Activated CD4-positive, alpha-beta T cell treated with anti-CD3 and anti-CD28 coated beads, Interleukin-2, amount 50 U/mL, for 1 hour (primary cell): ENCODE measurements around the gene TTC28.
"Not testable (repeated sequence)": the region's sequence is repeated elsewhere in the genome, so short reads cannot be mapped to it uniquely, and the experiment has no call there.

Source experiments
- DNase-seq: peaks from one replicate; pipeline ENCODE4 v3.0.0-alpha.2; 2020

Gene TTC28

DNA sequence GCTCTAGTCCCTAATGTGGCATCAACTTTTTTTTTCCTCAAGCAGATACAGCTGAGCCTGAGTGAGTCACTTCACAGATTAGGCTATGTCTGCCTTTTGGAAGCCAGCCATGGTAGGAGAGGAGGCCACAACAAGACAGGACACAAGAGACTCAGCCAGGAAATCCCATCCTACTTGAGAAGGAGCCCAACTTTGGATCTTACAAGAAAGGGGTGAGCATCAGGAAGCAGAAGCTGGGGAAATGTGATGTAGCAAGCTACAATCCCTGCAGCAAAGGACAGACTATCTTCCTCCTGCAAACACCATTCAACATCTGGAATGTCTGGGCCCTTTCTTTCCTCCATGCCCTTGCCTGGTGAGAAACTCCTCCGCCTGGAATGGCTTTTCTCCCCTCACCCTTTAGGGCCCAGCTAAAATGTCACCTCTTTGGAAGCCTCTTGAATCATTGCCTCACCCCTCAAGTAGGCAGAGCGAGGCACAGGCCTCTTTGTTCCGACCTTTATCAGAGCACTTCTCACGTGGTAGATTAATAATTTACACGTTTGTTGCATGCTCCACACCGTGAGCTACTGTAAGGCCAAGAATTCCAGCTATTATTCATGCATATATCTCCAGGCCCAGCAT, 604.2 kb downstream of the TTC28 start:
- DNase-seq: no peak

DNA sequence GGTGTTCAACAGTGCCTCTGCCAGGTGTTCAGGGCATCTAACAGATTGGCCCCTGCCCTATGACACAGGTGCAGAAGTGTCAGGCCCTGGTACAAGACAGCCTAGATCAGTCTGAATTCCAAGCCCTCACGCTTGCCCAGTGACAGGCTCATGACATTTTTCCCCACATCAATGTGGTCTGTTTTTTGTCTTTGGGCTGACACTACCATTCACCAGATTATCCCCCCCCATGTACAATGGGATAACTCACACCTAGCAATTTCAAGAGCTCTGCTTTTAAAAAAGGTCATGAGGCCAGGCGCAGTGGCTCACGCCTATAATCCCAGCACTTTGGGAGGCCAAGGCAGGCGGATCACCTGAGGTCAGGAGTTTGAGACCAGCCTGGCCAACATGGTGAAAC, 605.1 kb downstream of the TTC28 start:
- no peak for DNase-seq

DNA sequence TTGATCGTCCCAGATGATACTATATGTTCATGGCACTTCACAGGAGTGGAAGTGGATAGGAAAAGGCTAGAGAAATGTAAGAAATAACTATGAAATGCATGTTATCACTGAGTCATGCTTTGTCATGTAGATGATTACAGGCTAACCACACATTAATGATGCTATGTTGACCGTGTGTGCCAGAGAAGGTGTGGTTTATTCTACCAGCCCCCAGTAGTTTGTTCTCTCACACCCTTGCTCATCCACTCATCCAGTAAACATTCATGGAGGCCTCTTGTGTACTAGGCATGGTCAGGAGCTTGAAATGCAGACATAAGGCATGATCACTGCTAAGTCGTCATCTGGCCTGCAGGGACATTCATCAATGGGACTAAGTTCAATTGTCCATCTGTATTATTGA, 607.6 kb downstream of the TTC28 start:
- DNase-seq: no peak

- DNase-seq: no peak
These were observed 610.8 kb downstream of the TTC28 start for GRCh38 chr22:28068826-28069225.

- DNase-seq: no peak
These were observed 614.7 kb downstream of the TTC28 start for GRCh38 chr22:28064920-28065319.

DNA sequence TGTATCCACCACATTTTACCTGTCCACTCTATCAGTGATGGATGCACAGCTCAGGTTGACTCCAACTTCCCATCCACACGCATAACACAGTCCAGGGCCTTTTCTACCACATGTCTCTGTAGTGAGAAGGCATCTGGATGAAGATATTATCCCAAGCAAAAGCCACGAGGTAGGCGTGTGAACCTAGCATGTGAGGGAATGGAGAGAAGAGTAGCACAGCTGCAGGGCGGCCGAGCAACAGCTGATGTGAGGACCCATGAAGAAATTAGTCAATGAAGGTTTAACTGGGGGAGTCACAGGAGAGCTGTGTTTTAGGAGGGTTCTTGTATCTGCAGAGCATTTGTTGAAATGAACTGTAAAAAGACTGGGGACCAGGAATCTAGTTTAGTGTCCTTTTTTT, 616.0 kb downstream of the TTC28 start:
- no peak for DNase-seq

DNA sequence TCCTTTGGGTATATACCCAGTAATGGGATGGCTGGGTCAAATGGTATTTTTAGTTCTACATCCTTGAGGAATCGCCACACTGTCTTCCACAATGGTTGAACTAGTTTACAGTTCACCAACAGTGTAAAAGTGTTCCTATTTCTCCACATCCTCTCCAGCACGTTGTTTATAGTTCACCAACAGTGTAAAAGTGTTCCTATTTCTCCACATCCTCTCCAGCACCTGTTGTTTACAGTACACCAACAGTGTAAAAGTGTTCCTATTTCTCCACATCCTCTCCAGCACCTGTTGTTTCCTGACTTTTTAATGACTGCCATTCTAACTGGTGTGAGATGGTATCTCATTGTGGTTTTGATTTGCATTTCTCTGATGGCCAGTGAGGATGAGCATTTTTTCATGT, 619.0 kb downstream of the TTC28 start:
- not testable (repeated sequence) for DNase-seq

GRCh38 chr22:28058036-28058435, 621.6 kb downstream of the TTC28 start:
- no peak for DNase-seq

- no peak for DNase-seq
These were observed 624.8 kb downstream of the TTC28 start for GRCh38 chr22:28054819-28055208.

DNA sequence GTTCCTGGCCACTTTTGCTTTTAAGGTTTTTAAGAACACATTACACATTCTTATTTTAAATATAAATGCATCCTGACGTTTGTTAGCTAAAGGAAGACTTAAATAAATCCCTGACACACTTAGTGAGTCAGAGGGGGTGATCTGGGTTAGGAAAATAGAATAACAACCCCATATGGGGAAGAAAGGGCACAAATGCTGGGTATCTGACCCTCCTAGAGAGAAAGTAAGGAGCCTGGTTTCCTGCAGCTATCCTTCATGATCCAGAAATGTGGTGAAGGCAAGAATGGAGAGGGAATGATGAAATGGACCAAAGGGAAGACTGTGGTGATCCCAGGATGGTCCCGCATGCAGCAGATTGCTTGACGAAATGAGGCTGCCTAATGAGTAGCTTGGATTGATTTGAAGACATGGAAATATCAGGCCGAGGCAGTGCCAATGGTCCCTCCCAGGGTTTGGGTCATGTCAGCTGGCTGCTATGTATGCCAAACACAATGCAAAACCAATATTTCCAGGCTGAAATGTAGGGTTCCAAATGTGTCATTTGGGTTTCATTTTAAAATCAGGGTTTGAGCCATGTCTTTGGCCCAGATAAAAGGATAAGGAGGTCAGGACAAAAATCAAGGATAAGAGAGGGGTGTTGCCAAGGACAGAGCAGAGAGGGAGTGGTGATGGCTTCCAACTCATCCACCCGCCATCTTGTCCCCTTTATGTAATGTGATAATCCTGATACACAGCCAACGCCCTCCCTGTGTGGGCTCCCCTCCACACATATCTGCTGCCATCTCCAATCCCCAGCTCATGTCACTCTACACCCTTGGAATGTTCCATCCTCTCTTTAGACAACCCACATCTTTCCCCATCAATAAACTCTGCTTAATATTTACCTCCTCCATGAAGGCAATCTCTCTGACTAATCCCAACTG, 625.5 kb downstream of the TTC28 start:
- no peak for DNase-seq

DNA sequence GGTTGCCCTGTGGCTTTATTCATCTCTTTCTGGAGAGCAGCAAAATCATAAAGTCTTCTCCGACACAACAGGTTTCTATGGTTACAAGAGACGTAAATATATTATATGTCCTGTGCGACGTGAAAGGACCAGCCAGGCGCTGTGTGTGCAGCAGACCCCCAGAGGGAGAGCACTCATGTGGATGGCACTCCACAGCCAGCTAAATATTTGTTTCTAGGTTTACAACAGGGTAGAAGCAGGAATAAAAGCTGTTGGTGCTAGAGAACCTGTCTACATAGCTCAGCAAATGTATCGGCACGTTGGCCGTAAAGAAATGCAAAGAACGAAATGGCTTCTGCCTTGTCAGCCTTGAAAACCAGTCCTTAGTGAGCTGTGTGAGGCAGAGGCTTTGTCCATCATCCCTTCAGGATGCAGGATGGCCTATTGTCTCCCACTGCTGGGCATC, 626.8 kb downstream of the TTC28 start:
- DNase-seq: no peak

- DNase-seq: peak; percentile 25
These were observed 627.8 kb downstream of the TTC28 start for GRCh38 chr22:28051787-28052356.

DNA sequence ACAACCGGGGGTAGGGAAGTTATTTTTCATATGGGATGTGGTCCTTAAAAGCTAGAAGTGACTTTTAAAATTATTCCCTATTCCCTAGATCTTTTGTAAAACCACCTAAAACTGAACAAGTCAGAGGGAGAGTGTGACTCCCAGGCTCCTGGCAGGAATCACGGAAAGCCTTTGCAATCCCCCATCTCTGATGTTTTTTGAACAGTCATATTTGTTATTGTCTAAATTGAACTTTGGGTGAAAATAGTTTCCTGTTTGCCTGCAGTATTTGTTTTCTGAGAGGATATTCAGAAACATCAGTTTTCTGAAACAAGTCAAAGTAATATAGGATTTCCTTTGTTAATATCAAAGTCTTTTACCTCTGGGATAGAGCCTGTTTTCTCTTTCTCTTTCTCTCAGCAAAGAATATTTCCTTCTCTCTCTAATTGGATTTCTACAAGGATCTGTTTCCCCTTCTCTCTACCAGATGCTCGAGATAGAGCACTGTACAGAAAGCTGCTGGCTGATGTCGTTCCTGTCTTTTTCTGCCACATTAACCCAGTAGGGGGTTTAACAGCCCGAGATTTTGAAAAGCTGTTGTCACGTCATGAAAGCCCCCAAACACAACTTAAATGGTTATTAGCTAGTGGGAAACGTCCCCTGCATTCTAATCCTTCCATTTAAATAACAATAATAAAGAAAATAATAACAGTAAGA, 628.4 kb downstream of the TTC28 start:
- no peak for DNase-seq

DNA sequence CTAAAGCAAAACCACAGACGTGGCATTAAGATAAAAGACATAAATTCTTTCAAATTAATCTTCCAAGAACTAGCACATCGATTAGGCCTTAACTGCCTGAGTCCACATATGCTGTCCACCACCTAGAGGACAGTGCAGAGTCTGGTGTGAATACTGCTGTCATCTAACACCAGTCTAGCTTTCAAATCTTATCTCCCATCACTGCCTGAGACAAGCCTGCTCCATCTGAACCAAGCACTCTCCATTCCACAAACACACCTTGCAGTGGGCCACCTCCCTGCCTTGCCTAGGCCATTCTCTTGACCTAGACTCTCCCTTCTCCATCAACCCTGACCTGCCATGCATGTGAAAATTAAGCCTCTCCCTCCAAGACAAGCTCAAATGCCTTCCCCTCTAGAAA, 631.1 kb downstream of the TTC28 start:
- no peak for DNase-seq

DNA sequence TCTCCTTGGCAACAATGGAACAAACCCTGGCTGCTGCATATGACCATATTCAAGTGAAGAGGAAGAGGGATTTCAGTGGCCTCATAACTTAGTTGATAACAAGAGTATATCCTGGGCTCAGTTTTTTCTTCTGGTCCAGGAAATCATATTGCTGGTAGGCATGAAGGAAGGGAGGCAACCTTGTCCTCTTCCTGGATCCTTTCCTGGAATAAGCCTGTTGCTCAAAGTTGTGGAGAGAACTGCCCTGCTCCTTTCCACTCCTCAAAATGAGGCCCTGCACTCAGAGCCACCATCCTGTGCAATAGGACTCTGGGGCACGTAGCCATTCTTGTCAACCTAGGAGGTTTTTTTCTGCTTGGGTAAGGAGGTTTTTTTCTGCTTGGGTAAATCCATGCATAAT, 631.9 kb downstream of the TTC28 start:
- no peak for DNase-seq

GRCh38 chr22:28046100-28046499, 633.5 kb downstream of the TTC28 start:
- DNase-seq: no peak

DNA sequence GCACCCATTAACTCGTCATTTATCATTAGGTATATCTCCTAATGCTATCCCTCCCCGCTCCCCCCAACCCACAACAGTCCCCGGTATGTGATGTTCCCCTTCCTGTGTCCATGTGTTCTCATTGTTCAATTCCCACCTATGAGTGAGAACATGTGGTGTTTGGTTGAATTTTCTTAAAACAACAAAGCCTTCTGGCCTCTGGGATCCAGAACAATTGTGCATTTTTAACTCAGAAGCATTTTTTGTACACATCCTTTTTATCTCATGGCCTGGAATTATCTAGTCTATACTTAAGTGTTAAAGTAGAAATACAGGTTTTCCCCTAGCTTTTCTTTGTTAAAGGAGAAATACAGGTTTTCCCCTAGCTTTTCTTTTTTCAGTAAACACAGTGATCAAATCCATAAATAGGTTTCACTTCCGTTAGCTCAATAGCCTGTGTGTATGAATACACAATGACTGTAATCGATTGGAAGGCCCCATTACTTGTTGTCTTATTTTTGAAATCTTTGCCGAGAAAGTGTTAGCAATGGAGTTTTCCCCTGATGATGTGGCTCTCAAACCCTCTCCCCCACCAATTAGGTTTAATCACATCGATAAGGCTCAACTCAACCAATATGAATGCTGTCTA, 635.0 kb downstream of the TTC28 start:
- no peak for DNase-seq

- no peak for DNase-seq
These were observed 636.4 kb downstream of the TTC28 start for GRCh38 chr22:28043266-28043665.

GRCh38 chr22:28034760-28035401, 644.8 kb downstream of the TTC28 start:
- peak; percentile 10 for DNase-seq

GRCh38 chr22:28034145-28034759, 645.4 kb downstream of the TTC28 start:
- no peak for DNase-seq

GRCh38 chr22:28032861-28033260, 646.8 kb downstream of the TTC28 start:
- DNase-seq: no peak

GRCh38 chr22:28031383-28031922, 648.2 kb downstream of the TTC28 start:
- DNase-seq: no peak
